Osteoblast (primary cell): ENCODE measurements around the gene PRKAG2. TPM values are rescaled to one million over a fixed set of nuclear protein-coding genes. Genes with fewer than 3 reads are reported as not detected.

Experiments
- DNase-seq: peaks from one replicate; pipeline ENCODE4 v3.0.0; 2011; ENCODE audit warnings: low spot score, mixed read lengths; ENCODE audit not compliant: insufficient read length; ENCODE audit errors: missing footprints
- H2AFZ ChIP-seq: 2 replicates; pipeline ENCODE4 v1.6.0; 2011; ENCODE audit warnings: mild to moderate bottlenecking, low read length
- H3K27ac ChIP-seq: 2 replicates; pipeline ENCODE4 v1.5.1; 2011; ENCODE audit warnings: mild to moderate bottlenecking, low read depth, low read length, moderate library complexity
- H3K27me3 ChIP-seq: 2 replicates; pipeline ENCODE4 v1.6.0; 2012; ENCODE audit warnings: mild to moderate bottlenecking, control low read depth, inconsistent platforms, low read length, moderate library complexity; ENCODE audit not compliant: insufficient read depth
- H3K36me3 ChIP-seq: 2 replicates; pipeline ENCODE4 v1.5.1; 2011; ENCODE audit warnings: mild to moderate bottlenecking, low read length, control low read depth, moderate library complexity; ENCODE audit not compliant: insufficient read depth
- H3K4me1 ChIP-seq: 2 replicates; pipeline ENCODE4 v1.5.1; 2011; ENCODE audit warnings: mild to moderate bottlenecking, low read length, control low read depth, moderate library complexity; ENCODE audit not compliant: insufficient read depth
- H3K4me2 ChIP-seq: 2 replicates; pipeline ENCODE4 v1.6.0; 2011; ENCODE audit warnings: mild to moderate bottlenecking, low read length; ENCODE audit not compliant: insufficient read depth
- H3K4me3 ChIP-seq: fragments of 200-600 bp; sonication (generic); 3 replicates; pipeline ENCODE4 v1.5.1; 2012; ENCODE audit warnings: mild to moderate bottlenecking, low read length, inconsistent platforms; ENCODE audit not compliant: insufficient read depth
- H3K79me2 ChIP-seq: 2 replicates; pipeline ENCODE4 v1.6.0; 2012; ENCODE audit warnings: mild to moderate bottlenecking, low read length, control low read depth, inconsistent platforms; ENCODE audit not compliant: insufficient read depth
- H3K9me3 ChIP-seq: 2 replicates; pipeline ENCODE4 v1.5.1; 2011; ENCODE audit warnings: low read depth, low read length, control low read depth
- H4K20me1 ChIP-seq: 2 replicates; pipeline ENCODE4 v1.6.0; 2012; ENCODE audit warnings: mild to moderate bottlenecking, low read length, control low read depth; ENCODE audit not compliant: insufficient read depth
- CTCF ChIP-seq: IDR thresholded peaks from 2 replicates; pipeline ENCODE4 v1.5.1; 2011; ENCODE audit warnings: mild to moderate bottlenecking, low read depth, low read length, moderate library complexity; ENCODE audit errors: extremely low read depth
- total RNA-seq: library from RNA; depleted of rRNA; stranded (reverse); fragments of >200 nt; gene quantifications from 2 replicates; pipeline ENCODE4 v1.2.3, GENCODE V29; 2012

PRKAG2 gene
- total RNA-seq, 1 donor: 20.6 TPM

- no peak for TF ChIP-seq CTCF
- H2AFZ ChIP-seq: no peak overlapping the region
- no peaks in the 10 kb centered on the region for H3K4me1 ChIP-seq
- H3K4me3 ChIP-seq: no peak overlapping the region
- no peak overlapping the region for H3K27ac ChIP-seq
- H3K36me3 ChIP-seq: no peaks in the 10 kb centered on the region
- no peaks in the 10 kb centered on the region for H4K20me1 ChIP-seq
- H3K27me3 ChIP-seq: peaks cover 47% of the 10 kb centered on the region
- no peak overlapping the region for H3K4me2 ChIP-seq
- DNase-seq: peak; percentile 68
- H3K9me3 ChIP-seq: no peaks in the 10 kb centered on the region
- no peaks in the 10 kb centered on the region for H3K79me2 ChIP-seq
Measured at GRCh38 chr7:151896086-151896485, 19.2 kb upstream of the PRKAG2 start.

DNA sequence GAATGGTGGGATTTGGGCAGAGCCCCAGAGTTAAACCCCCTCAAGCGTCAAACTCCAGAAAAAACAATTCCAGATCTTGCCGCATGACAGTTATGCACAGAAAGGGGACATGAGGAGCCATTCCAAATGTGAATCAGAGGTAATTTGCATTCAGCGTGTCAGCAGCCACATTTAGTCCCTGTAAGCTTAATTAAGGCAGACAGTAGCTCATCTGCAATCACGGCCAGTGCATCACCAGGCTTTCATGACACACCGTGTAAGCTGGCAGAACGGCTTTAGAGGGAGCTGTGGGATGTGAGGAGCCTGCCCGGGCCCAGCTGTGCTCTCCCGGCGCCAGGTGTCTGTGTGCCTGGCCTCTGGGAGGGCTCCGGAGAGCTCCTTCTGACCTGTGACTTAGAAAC lies 18.7 kb upstream of the PRKAG2 start:
- Histone ChIP-seq H2AFZ (no peak overlapping the region), H3K36me3 (no peaks in the 10 kb centered on the region), H3K27ac (no peak overlapping the region), H3K4me1 (no peaks in the 10 kb centered on the region), H4K20me1 (no peaks in the 10 kb centered on the region), H3K79me2 (no peaks in the 10 kb centered on the region), H3K9me3 (no peaks in the 10 kb centered on the region), H3K4me2 (no peak overlapping the region), H3K4me3 (no peak overlapping the region), H3K27me3 (peaks cover 47% of the 10 kb centered on the region)
- DNase-seq: peak; percentile 74
- no peak for TF ChIP-seq CTCF

GRCh38 chr7:151895008-151895630 lies 18.2 kb upstream of the PRKAG2 start:
- Histone ChIP-seq H4K20me1 (no peaks in the 10 kb centered on the region), H3K4me2 (no peak overlapping the region), H2AFZ (no peak overlapping the region)

More at GRCh38 chr7:151895008-151895630, 18.2 kb upstream of the PRKAG2 start:
- Histone ChIP-seq H3K27ac (no peak overlapping the region), H3K79me2 (no peaks in the 10 kb centered on the region), H3K4me1 (no peaks in the 10 kb centered on the region), H3K4me3 (no peak overlapping the region), H3K27me3 (peaks cover 48% of the 10 kb centered on the region), H3K9me3 (no peaks in the 10 kb centered on the region), H3K36me3 (no peaks in the 10 kb centered on the region)
- TF ChIP-seq CTCF: no peak
- DNase-seq: peak; percentile 65
